Right atrium auricular region (tissue), 2 donors: ENCODE measurements around the gene METTL25B. TPM values are rescaled to one million over a fixed set of nuclear protein-coding genes. Genes with fewer than 3 reads are reported as not detected.

ENCODE experiments used
- DNase-seq: peaks from one replicate; pipeline ENCODE4 v3.0.0-alpha.2; 2019; ENCODE audit warnings: low spot score
- H3K27ac ChIP-seq, 2 donors: fragments of 200-600 bp; sonication (generic); 1 replicate in 1 of 2; 2 replicates in 1 of 2; pipeline ENCODE4 v1.5.1; 2016 to 2019
- H3K27me3 ChIP-seq, 2 donors: fragments of 200-600 bp; sonication (generic); one replicate each; pipeline versions ENCODE4 v1.5.1 to v1.6.0; 2017 to 2019
- H3K36me3 ChIP-seq: fragments of 200-600 bp; sonication (generic); one replicate; pipeline ENCODE4 v1.5.1; 2016
- H3K4me1 ChIP-seq, 2 donors: fragments of 200-600 bp; sonication (generic); one replicate each; pipeline versions ENCODE4 v1.5.1 to v1.6.0; 2017 to 2019
- H3K4me3 ChIP-seq, 2 donors: fragments of 200-600 bp; sonication (generic); 1 replicate in 1 of 2; 2 replicates in 1 of 2; pipeline ENCODE4 v1.5.1; 2017 to 2019; ENCODE audit warnings: mild to moderate bottlenecking in 1 of 2, moderate library complexity in 1 of 2
- H3K9me3 ChIP-seq, 2 donors: fragments of 200-600 bp; sonication (generic); one replicate each; pipeline ENCODE4 v1.5.1; 2019
- total RNA-seq, 2 donors: library from RNA; depleted of rRNA; stranded (reverse); fragments of >200 nt; gene quantifications; one replicate each; pipeline ENCODE4 v1.1.0, GENCODE V29; 2016
- TF ChIP-seq, protein P1 (sequence below), 2 donors: fragments of 200-600 bp; sonication (generic); IDR thresholded peaks; one replicate each; pipeline ENCODE4 v1.5.1; 2019; ENCODE audit warnings: antibody characterized with exemption in 2 of 2

Gene METTL25B
- total RNA-seq, 2 donors from 2014 or later = 7.4 to 15.6 TPM

DNA sequence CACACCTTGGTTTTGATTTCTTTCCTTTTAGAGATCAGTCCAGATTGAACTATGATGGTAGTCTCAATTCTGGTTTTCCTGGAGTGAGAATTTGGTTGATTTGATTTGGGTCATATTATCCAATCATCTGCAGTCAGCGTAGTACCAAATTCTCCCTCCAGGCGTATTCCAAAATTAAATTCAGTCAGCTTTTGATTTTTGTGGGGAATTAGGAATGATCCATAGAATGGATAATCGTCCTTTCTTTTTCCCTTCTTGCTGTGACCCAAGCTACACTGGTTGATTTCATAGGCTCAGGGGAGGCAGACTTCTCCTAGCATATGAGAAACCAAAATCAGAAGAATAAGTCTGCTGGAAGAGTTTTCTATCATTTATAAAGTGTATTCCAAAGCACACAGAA, 44.0 kb downstream of the METTL25B start:
- Histone ChIP-seq H3K9me3 (no peaks in the 10 kb centered on the region), H3K27ac (peak overlapping the region; percentile 21 to 59), H3K27me3 (no peaks in the 10 kb centered on the region), H3K36me3 (peaks cover 7% of the 10 kb centered on the region), H3K4me1 (peaks cover 0 to 68% of the 10 kb centered on the region in 2 donors), H3K4me3 (no peak overlapping the region)
- TF ChIP-seq, protein P1, sequence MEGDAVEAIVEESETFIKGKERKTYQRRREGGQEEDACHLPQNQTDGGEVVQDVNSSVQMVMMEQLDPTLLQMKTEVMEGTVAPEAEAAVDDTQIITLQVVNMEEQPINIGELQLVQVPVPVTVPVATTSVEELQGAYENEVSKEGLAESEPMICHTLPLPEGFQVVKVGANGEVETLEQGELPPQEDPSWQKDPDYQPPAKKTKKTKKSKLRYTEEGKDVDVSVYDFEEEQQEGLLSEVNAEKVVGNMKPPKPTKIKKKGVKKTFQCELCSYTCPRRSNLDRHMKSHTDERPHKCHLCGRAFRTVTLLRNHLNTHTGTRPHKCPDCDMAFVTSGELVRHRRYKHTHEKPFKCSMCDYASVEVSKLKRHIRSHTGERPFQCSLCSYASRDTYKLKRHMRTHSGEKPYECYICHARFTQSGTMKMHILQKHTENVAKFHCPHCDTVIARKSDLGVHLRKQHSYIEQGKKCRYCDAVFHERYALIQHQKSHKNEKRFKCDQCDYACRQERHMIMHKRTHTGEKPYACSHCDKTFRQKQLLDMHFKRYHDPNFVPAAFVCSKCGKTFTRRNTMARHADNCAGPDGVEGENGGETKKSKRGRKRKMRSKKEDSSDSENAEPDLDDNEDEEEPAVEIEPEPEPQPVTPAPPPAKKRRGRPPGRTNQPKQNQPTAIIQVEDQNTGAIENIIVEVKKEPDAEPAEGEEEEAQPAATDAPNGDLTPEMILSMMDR (IDR thresholded peaks at IDR 0.05) = no peak
- no peak for DNase-seq

DNA sequence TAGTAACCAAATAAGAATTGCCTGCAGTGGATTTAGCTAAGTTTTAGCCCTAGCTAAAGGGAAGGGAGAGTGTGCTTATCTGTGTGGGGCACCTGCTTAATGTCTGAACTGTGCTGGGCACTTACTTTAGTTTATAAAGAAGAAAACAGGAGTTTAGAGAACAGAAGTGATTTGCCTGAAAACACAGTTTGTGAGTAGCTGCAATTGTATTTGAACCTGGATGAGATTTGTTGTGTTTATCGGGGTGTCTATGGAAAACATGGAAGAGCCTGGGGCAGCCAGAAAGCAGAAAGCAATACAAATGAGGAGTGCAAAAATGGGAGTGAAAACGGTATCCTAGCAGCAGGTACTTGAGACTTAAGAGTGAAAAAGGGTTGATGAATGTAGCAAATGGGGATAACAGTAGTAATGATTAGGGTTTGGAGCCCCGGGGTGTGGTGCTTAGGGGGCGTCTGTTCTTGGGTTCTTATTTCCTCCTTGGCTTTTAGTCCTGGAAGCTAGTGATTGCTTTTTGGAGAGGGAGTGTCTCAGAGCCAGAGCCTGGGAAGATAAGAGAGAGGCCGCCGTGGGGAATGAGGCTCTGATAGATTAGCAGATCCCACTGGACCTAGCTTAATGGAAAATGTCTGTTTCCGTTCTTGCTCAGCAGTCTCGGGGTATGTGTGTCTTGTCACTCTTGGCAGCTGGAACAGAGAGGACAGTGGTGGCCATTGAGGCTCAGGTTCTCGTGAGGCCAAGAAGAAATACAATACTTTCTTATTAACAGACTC, 44.6 kb downstream of the METTL25B start:
- TF ChIP-seq, protein P1 (IDR thresholded peaks at IDR 0.05) = no peak
- Histone ChIP-seq H3K27ac (peak overlapping the region; percentile 21 to 59), H3K36me3 (peaks cover 7% of the 10 kb centered on the region), H3K9me3 (no peaks in the 10 kb centered on the region), H3K4me3 (no peak overlapping the region), H3K4me1 (peaks cover 0 to 75% of the 10 kb centered on the region in 2 donors), H3K27me3 (no peaks in the 10 kb centered on the region)
- DNase-seq = no peak

DNA sequence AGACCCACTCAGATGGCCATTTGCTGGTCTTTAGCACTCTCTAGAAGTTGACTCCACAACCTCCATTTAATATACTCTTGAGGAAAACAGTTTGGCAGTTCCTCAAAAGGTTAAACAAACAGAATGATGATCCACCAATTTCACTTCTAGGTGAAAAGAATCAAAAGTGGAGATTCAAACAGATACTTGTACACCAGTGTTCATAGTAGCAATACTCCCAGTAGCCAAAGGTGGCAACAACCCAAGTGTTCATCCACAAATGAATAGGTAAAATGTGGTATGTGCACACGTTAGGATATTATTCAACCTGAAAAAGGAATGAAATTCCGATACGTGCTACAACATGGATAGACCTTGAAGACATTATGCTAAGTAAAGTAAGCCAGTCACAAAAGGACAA, 45.3 kb downstream of the METTL25B start:
- Histone ChIP-seq H3K4me3 (no peak overlapping the region), H3K9me3 (no peaks in the 10 kb centered on the region), H3K27me3 (no peaks in the 10 kb centered on the region), H3K4me1 (peaks cover 0 to 72% of the 10 kb centered on the region in 2 donors), H3K36me3 (peaks cover 7% of the 10 kb centered on the region), H3K27ac (peak overlapping the region; percentile 21 to 59)
- TF ChIP-seq, protein P1 (IDR thresholded peaks at IDR 0.05) = no peak
- no peak for DNase-seq

DNA sequence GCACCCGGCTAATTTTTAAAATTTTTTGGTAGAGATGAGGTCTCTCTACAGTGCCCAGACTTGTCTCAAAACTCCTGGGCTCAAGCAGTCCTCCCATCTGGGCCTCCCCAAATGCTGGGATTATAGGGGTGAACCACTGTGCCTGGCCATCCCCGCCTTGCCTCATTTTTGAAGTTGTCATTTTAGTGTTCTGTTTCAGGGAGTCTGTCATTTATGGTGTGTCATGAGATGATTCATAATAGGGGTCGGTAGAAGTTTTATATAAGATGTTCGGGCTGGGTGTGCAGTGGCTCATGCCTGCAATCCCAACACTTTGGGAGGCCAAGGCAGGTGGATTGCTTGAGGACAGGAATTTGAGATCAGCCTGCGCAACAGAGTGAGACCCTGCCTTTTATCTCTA, 47.5 kb downstream of the METTL25B start:
- H3K4me1 ChIP-seq = peaks cover 0 to 52% of the 10 kb centered on the region in 2 donors
- H3K9me3 ChIP-seq = no peaks in the 10 kb centered on the region
- no peaks in the 10 kb centered on the region for H3K27me3 ChIP-seq
- TF ChIP-seq, protein P1 (IDR thresholded peaks at IDR 0.05) = no peak
- no peak overlapping the region for H3K4me3 ChIP-seq
- DNase-seq = no peak
- peaks cover 2% of the 10 kb centered on the region for H3K36me3 ChIP-seq
- H3K27ac ChIP-seq = no peak overlapping the region

DNA sequence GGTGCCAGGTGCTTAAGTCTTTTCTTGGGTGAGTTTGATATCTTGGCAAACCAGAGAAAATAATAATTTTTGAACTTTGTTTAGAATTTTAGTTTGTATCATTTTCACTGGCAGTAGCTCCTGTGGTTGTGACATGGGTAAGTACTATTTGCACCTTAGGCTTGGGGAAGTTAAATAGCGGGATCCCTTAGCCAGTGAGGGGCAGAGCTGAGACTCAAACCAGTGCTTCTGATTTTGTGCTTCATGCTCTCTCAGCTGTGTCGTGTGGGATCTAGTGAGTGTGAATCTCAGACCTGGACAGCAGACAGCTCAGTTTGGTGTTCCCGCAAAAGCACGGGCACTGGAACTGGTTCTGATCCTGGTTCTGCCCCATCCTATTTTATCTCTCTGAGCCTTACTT, 48.7 kb downstream of the METTL25B start:
- Histone ChIP-seq H3K27ac (no peak overlapping the region), H3K27me3 (no peaks in the 10 kb centered on the region), H3K9me3 (no peaks in the 10 kb centered on the region), H3K36me3 (no peaks in the 10 kb centered on the region), H3K4me3 (no peak overlapping the region), H3K4me1 (peaks cover 0 to 41% of the 10 kb centered on the region in 2 donors)
- TF ChIP-seq, protein P1 (IDR thresholded peaks at IDR 0.05) = no peak
- no peak for DNase-seq
